Measurements from ENCODE around the gene TOP2B.

The TOP2B gene

DNA sequence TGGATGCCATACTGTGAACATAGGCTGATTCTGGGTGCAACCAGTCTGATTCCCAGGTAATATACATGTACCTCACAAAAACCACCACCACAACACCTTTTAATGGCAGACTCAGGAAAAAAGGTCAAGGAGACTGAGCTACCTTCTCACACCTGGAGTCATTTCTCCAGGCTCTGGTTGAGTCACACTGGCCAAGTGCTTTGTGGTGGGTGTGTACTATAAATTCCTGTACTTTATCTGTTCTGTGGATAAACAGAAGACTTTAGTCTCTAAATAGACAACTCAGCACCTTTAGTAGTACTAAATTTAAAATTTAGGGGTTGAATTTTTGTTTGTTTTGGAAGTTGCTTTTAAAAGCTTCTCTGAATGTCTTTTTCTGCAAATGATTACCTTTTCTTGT, 46.7 kb downstream of the TOP2B start:
- no peak for DNase-seq (ENCODE audit: low read depth)

DNA sequence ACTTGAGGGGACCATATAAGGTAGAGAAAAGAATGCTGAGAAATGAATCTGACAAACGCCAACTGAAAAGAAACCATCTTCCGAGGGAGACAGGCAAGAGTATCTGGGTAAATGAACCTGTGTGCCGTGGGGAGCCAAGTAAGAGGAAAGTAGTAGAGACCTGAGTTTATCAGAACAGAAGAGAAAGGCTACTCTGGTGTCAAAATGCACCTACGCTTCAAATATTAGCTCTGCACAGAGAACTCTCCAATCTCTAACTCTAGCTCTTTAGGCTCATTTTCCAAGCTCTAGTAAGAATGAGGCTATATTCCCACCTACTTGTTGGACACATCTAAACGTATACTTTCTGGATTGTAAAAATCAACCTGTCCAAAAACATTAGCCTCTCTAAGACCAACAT, 53.5 kb downstream of the TOP2B start:
- DNase-seq (ENCODE audit: low read depth), result no peak

DNA sequence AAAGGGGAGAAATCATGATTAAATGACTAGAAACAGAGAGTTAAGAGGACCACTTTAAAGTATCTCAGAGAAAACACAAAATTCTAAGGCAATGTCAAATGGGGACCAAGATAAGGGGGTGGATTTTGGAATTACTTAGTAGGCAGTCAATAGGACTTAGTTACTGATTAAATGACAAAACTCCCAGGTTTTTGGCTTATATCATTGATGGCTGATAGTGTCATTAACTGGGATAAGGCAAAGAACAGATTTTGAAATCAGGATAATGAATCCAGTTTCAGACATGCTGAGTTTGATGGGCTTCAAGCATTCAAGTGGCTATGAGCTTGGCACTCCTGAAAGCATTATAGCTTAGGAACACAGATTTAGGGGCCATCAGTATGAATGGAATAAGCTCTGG, 53.9 kb downstream of the TOP2B start:
- DNase-seq (ENCODE audit: low read depth), result no peak

DNA sequence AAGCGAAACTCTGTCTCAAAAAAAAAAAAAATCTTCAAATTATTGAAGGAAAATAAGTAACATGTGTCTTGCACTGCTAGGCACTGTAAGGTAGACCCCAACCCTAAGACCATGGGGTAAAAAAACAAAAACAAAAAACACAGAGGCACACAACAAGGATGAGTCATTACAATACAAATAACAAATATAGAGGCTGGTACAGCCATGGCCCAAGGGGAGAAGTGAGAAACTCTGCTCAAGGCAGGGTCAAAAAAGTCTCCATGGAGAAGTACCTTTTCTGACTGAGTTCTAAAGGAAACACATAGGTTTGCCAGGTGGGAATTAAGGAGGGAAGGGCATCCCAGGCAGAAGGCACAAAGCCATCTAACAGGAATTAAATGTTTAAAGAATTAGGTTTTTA, 54.5 kb downstream of the TOP2B start:
- DNase-seq (ENCODE audit: low read depth), result no peak

DNA sequence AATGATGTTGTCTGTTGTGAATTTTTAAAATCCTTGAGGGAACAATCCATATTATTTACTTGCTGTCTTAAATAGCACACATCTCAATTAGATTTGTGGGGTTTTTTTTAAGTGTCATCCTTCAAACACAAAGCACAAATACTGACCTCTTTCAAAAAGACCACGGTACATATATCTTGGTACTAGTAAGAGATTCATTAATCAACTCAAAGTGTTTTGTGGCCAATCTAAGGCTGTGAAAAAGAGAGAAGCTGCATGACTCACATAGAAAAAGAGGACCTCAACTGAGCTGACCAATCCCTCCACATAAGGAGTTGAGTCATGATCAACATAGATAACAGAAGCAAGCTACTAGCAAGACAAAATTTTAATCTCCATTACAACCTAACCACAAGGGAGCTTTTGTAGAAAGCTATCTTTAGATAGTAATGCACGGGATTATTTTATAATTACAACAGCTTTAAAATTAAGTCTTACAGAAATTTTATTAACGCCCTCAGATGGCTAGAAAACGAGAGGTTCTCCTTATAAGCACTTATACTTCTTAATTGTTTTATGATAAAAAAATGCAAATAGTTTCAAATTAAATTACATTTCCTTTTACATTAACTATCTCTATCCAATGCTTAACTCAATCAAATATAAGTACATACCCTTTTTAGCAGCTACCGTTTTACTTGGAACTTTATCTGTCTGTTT, 60.5 kb downstream of the TOP2B start:
- no peak for DNase-seq (ENCODE audit: low read depth)

DNA sequence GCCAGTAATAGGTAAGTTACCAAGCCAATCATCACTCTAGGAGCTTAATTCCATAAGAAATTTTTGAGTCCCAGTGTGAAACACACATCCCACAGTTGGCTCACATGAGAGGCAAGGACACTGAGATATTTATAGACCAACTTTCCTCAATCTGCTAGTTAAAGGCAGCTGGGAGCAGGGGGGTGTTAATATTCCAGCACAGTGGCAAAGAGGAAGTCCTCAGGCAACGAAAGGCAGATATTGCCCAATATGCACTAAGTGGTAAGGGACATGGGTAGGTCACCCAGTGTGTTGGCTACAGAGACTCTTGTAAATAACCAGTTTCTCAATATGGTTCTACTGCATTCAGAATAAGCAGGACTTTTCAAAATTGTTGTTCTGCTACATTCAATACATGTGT, 61.0 kb downstream of the TOP2B start:
- no peak for DNase-seq (ENCODE audit: low read depth)

DNA sequence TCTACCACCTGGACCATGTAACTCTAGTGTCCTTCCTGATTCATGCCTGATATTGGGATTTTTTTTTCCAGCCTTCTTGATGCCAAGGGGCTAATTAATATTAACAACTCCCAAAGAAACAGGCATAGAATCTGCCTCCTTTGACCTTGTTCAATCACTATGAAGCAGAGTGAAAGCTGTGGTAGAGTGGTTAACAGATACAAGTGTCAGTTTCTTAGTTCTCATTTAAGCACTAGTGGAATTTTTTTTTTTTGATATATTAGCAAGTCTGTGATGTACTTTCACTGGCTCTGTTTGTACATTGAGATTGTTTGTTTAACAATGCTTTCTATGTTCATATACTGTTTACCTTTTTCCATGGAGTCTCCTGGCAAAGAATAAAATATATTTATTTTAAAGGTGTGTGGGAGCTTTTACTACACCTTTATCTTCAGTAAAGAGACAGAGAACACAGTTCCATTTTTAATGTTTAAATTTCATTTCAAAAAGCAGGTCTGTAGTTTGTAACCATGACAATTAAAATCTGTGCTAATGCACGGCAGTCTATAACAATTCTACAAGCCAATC, 67.1 kb downstream of the TOP2B start:
- no peak for DNase-seq (ENCODE audit: low read depth)

DNA sequence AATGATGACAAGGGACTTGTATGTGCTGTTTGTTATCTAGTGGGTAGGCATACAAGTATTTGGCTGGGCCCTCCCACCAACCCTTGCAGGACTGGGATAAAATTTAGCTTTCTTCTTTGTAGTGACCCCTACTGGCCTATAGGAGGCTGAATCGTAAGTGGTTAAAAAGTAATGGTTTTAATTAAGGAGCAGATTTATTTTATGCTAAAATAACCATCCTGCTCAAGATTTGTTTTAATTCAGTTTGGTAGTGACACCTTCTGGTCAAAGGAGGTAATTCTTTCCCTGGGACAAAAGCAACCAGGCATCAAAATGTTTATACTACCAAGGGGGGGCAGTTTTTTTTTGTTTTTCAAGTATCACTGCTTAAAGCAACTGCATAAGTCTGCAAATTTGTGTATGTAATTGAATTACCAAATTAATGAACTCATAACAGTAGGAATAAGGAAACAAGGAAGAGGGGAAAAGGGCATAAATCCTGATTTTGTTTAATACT, 70.7 kb downstream of the TOP2B start:
- no peak for DNase-seq (ENCODE audit: low read depth)

DNA sequence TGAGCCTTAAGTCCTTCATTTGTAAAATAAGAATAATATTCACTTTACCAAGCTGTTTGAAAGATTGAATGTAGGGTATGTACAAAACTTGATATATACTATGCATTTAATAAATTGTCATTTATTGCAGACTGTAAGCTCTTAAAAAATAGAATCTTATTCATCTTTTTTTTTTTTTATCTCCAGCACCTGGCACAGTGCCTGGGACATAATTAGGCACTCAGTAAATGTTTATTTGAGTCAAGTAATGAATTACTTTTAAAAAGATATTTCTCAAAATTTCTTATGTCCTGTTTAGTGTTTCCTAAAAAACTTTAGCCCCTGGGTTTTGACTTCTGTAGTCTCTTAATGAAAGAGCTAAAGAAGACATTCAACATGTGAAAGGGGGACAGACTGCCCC, 71.7 kb downstream of the TOP2B start:
- no peak for DNase-seq (ENCODE audit: low read depth)

DNA sequence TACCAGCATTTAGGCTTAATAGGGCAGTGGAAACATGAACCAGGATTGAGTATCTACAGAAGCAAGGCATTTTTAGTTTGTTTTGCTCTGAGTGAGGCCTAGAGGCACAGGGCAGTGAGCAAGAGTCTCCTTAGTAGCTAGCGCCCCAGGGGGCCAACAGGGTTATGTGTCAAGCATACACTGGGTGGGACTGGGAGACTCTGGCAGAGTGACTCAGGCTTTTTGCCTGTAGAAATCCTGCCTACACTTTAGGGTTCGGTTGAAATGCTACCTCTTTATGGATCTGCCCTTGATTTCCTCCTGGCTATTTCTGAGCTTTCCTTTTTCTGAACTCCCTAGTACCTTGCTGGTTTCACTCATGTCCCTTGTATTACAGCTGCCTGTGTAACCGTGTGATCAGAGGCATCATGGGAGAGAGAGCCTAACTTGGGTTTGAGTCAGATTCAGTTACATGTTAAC, 72.2 kb downstream of the TOP2B start:
- no peak for DNase-seq (ENCODE audit: low read depth)

DNA sequence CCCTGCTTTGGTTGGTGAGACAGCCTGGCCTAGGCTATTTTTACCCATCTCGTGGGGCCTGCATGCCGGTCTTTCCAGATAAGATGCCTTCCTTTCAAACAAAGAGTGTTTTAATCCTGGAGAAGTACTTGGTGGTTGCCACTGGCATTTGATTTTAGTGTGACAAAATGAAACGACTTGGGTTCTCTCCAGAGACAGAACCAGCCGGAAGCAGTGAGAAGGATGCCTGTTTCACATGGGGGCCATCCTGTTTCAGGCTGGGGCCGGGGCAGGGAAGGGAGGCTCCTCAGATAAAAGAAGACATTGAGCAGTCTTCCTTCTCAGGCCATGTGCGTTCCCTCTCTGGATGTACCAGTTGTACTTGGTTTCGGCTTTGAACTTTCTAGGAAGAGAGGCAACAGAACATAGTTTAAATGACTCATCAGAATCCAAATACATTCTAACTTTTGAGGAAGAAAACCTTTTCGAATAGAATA, 74.9 kb downstream of the TOP2B start:
- DNase-seq (ENCODE audit: low read depth), result no peak

DNA sequence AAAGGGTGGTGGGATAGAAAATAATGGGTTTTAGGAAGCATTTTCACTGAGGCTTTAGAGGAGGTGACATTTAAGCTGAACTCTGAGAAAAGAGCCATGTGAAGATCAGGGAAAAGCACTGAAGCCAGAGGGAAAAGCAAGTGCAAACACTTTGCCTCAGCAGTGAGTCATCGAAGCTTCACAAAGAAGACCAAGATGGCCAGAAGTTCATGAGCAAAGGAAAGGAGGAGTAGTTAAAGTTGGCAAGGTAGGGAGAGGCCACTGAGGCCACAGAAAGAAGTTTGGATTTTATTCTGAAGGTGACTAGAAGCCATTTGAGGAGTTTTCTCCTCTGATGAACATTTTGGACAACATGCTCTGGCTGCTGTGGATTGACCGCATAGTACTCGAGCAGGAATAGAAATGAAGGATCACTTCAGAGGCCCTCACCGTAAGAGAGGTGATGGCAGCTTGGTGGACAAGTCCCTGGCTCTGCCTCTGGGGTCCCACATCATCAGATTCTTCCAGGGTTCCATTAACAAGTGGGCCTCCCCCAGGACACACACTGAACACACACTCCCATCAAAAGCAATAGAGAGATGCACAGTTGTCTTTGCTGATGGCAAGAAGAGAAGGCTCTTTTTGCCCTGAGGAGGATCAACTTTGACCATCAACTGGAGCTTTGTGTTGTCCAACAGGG, 75.5 kb downstream of the TOP2B start:
- DNase-seq (ENCODE audit: low read depth), result no peak

DNA sequence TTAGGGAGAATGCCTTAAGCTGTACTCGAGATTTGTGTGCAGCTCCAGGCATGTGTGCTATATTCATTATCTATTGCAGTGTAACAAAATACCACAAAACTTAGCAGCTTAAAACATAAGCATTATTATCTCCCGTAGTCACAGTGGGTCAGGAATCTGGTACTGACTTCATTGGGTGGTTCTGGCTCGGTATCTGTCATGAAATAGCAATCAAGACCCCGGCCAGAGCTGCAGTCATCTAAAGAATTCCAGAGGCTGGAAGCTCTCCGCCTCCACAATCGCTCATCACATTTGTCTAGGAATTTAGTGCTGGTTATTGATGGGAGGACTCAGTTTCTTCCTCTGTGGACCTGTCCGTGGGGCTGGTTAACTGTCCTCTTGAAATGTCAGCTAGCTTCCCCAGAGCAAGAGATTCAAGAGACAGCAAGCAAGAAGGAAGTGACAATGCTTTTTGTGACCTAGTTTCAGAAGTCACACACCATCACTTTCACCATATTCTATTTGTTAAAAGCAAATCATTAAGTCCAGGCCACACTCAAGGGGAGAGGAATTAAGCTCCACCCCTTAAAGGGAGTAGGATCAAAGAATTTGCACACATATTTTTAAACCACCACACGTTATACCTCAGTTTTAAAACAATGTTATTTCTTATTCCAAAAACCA, 76.1 kb downstream of the TOP2B start:
- no peak for DNase-seq (ENCODE audit: low read depth)

DNA sequence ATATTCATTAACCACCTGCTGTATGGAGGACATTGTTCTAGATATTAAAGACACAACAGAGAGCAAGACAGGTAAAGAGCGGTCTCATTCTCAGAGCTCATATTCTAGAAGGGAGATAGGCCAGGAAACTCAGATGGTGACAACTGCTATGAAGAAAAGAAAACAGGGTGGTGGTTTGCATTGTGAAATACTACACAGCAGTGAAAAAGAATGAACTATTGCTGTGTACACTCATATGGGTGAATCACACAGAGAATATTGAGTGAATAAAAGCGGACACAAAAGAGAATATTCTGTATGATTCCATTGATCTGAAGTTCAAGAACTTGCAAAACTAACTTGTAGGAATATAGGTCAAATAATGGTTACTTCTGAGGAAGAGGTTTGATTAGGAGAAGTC, 76.7 kb downstream of the TOP2B start:
- DNase-seq (ENCODE audit: low read depth), result no peak

DNA sequence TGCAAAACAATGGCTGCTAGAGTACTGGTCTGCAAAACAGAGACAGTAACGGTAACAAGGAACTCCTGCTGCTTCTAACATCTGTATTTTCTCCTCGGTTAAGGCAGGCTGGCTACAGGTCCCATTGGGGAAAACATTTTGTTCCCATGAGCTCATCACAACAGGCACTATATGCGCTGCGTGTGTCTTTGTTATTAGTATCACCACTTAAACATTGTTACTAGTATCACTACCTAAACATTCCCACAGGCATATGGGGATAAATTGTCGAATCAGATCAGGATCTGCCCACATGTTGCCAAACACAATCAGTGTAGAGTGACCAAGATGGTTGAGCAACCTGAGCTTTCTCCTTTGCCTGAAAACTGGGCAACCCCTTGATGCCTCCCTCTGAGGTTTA, 77.2 kb downstream of the TOP2B start:
- no peak for DNase-seq (ENCODE audit: low read depth)

DNA sequence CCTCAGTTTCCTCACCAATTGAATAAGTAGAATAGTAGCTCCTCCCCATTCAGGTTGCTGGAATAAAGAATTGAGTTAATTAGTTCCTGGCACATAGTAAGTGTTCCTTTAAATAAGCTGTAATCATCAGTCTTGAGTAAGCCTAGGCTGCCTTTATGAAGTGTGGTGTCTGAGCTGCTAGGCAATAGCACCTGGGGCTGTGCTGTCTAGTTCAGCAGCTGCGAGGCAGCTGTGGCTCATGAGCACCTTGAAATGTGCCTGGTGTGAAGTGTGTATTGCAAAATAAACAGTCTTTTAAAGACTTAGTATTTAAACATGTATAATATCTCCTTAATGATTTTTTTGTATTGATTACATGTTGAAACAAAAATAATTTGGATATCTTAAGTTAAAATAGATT, 77.6 kb downstream of the TOP2B start:
- DNase-seq (ENCODE audit: low read depth), result no peak

DNA sequence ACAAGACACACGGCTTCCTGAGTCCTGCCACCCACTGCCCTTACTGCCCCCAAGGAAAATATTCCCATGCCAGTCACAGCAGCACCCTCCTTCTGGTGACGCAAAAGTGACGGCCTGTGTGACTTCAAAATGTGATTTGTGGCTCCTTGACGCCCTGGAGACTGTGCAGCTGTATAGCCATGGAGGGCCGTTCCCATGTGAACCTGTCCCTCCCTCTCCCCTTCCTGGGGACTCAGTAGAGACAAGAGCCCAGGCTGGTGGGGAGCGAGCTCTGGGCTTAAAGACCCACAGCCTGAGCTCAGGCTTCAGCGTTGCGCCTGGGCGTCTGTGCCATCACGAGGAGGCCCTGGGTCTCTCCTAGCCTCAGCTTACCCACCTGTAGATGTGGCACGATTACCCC, 78.2 kb downstream of the TOP2B start:
- DNase-seq (ENCODE audit: low read depth), result no peak

DNA sequence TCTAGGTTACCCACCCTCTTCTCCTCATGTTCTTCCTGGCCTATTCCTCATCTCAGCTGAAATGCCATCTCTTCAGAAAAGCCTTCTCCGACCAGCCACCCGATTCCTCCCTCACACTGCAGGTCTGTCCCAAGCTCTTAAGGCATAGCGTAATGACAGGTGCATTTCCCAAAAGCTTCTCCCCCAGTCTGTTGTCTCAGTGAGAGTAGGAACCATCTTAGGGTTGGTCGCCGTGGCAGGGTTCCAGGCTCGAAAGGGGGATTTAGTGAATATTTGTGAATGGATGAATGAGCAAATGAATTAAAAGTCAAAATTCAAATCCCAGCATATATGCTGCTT, 78.6 kb downstream of the TOP2B start:
- no peak for DNase-seq (ENCODE audit: low read depth)

DNA sequence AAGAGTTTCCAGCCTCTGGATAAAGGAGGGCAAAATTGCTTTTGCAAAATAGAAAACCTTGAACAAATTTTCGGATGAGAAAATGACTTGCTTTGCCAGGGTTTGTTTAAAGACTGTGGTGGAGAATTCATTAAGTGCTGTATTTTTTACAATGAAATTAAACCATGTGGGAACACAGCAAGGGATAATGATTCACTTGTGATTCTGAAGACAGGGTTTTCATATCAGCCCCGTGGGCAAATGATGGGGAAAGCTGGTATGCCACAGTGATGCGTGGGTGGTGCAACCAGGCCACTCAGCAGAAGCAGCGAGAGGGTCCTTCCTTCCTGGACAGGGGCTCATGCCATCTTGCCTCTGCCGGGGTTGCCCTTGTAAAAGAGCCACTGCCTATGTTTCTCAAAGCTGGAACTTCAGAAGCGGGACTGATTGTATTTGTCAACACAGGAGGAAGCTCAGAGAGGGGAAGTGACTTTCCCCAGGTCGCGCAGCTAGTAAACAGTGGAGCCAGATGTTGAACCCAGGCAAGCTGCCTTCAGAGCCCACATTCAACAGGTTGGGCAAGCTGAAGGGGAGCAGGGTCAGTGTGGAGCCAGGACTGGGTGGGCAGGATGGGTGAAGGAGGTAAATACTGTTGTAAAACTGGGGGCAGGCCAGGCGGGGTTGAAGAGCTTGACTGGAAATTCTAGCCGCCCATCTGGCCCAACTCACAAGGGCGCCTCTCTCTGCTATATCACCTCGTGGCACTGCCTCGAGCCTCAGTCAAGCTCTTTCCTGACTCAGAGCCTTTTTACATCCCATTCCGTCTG, 79.1 kb downstream of the TOP2B start:
- DNase-seq (ENCODE audit: low read depth), result no peak

DNA sequence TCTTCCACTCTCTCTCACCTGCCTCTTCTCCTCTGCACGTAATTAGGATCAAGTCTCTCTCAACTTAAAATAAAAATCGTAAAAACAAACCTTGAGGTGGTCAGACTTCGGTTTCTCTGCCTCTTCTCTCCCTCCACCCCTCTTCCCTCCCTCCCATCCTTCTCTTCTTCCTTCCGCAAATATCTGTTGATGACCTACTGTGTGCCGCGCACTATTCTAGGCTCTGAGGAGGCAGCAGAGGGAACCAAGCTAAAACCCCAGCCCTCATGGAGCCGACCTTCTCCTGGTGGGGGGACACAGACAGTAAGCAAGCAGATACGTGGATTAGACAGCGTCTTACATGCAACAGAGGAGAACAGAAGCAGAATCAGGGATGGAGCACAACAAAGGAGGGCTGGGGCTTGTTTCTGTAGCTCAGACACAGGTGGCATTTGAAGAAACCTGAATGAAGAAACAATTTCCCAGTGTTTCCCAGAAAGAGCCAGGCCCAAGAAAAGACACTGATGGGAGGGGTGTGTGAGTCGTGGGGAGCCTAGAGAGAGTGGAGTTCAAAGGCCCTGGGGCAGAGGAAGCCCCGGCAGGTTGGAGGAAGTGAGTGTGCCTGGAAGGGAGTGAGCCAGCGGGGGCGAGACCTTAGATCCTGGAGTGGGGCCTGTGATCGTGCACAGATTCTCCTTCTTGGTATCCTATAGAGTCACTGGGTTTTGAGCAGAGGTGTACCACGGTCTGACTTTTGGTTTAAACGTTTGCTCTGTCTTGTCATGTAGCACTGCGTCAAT, 80.5 kb downstream of the TOP2B start:
- DNase-seq (ENCODE audit: low read depth), result no peak

DNA sequence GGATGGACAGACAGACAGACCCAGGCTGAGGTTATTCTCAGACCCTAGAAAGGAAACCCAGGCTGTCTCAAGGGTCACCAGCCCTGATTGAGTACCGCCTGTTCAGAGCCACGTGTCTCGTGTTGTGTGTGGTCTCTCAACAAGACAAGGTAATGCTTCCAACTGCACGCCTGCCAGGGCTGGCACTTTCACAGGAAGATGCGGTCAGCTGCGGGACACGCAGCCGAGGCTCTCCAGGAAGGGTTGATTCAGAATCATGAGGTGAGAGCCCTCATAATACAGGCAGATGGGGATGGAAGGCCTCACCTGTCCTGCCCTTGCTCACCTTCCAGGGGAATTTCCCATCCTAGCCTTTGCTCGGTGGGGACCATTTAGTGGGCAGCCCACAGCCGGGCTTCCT, 81.4 kb downstream of the TOP2B start:
- DNase-seq (ENCODE audit: low read depth), result no peak

Data from T-helper 22 cell (primary cell).